Thyroid gland (tissue), 4 donors: ENCODE data around the gene RANBP1. TPM values are rescaled to one million over a fixed set of nuclear protein-coding genes. Genes with fewer than 3 reads are reported as not detected.

Source experiments
- DNase-seq, 2 donors: peaks; one replicate each; pipeline ENCODE4 v3.0.0-alpha.2; 2019
- H3K27ac ChIP-seq, 3 donors: fragments of 200-600 bp; sonication (generic); 1 replicate in 2 of 3; 2 replicates in 1 of 3; pipeline ENCODE4 v1.5.1; 2016 to 2019; ENCODE audit warnings: mild to moderate bottlenecking in 1 of 3, moderate library complexity in 1 of 3
- H3K27me3 ChIP-seq: fragments of 200-600 bp; sonication (generic); one replicate; pipeline ENCODE4 v1.5.1; 2019
- H3K36me3 ChIP-seq, 2 donors: fragments of 200-600 bp; sonication (generic); one replicate each; pipeline ENCODE4 v1.5.1; 2016 to 2019
- H3K4me1 ChIP-seq, 2 donors: fragments of 200-600 bp; sonication (generic); one replicate each; pipeline ENCODE4 v1.5.1; 2017 to 2019
- H3K4me3 ChIP-seq, 3 donors: fragments of 200-600 bp; sonication (generic); replicated peaks in 1 of 3; 1 replicate in 2 of 3; 2 replicates in 1 of 3; pipeline ENCODE4 v1.5.1; 2016; ENCODE audit warnings: mild to moderate bottlenecking in 1 of 3
- H3K9me3 ChIP-seq: fragments of 200-600 bp; sonication (generic); one replicate; pipeline ENCODE4 v1.5.1; 2017
- POLR2A ChIP-seq, 2 donors: fragments of 450-650 bp; IDR thresholded peaks; one replicate each; pipeline ENCODE4 v1.6.1; 2017; ENCODE audit warnings: antibody characterized with exemption in 2 of 2, mild to moderate bottlenecking in 2 of 2, moderate library complexity in 1 of 2
- WGBS, 2 donors: methylation state at CpG; one replicate each; pipeline ENCODE4 v1.1.5; 2017; 5-methylcytosine and 5-hydroxymethylcytosine counted together
- intact Hi-C: fragments of 100-400 bp; cut with DNase I; formaldehyde crosslinking; loops from one replicate; pipeline ENCODE4 v1.15.1; 2023
- total RNA-seq, 4 donors: library from RNA; depleted of rRNA; stranded (reverse); fragments of >200 nt; gene quantifications; one replicate each; pipeline ENCODE4 v1.2.3, GENCODE V29; 2016
- TF ChIP-seq, protein P1 (sequence below), 6 experiments: fragments of 200-600 bp in 3 of 6; fragments of 450-650 bp in 3 of 6; sonication (generic) in 3 of 6; IDR thresholded peaks; one replicate each; pipeline ENCODE4 v1.5.1; 2016 to 2019; ENCODE audit warnings: antibody characterized with exemption in 6 of 6, mild to moderate bottlenecking in 2 of 6, inconsistent platforms in 1 of 6, moderate library complexity in 1 of 6

RANBP1 gene
- total RNA-seq, 4 donors from 2014 or later: 125 to 232 (median 173) TPM

- no peaks in the 10 kb centered on the region for H3K36me3 ChIP-seq
- H3K27ac ChIP-seq: no peak within 1 kb of the TSS
- no peak for DNase-seq
- H3K27me3 ChIP-seq: no peaks in the 10 kb centered on the region
- H3K4me3 ChIP-seq: no peak within 1 kb of the TSS
- 76 to 89% methylated on average over 5 to 11 of the region's 14 CpGs for WGBS, 2 donors
- H3K9me3 ChIP-seq: no peaks in the 10 kb centered on the region
- TF ChIP-seq POLR2A (IDR thresholded peaks at IDR 0.05): no peak
- TF ChIP-seq, protein P1, sequence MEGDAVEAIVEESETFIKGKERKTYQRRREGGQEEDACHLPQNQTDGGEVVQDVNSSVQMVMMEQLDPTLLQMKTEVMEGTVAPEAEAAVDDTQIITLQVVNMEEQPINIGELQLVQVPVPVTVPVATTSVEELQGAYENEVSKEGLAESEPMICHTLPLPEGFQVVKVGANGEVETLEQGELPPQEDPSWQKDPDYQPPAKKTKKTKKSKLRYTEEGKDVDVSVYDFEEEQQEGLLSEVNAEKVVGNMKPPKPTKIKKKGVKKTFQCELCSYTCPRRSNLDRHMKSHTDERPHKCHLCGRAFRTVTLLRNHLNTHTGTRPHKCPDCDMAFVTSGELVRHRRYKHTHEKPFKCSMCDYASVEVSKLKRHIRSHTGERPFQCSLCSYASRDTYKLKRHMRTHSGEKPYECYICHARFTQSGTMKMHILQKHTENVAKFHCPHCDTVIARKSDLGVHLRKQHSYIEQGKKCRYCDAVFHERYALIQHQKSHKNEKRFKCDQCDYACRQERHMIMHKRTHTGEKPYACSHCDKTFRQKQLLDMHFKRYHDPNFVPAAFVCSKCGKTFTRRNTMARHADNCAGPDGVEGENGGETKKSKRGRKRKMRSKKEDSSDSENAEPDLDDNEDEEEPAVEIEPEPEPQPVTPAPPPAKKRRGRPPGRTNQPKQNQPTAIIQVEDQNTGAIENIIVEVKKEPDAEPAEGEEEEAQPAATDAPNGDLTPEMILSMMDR (IDR thresholded peaks at IDR 0.05): no peak
- intact Hi-C loops: no loop called here
- H3K4me1 ChIP-seq: no peaks in the 10 kb centered on the region
Measured at GRCh38 chr22:20150381-20151275, 34.7 kb downstream of the RANBP1 start, which contains the start of gene CCDC188. CCDC188 (minus strand) TSS chr22:20151055; CDS start chr22:20150986, 69 bp downstream.

- Histone ChIP-seq H3K36me3 (no peaks in the 10 kb centered on the region), H3K4me1 (no peaks in the 10 kb centered on the region), H3K4me3 (no peak overlapping the region), H3K9me3 (no peaks in the 10 kb centered on the region), H3K27ac (no peak overlapping the region), H3K27me3 (no peaks in the 10 kb centered on the region)
- no peak for DNase-seq
- intact Hi-C loops: no loop called here
- WGBS, 2 donors: 86 to 96% methylated on average over 4 of the region's 4 CpGs
- TF ChIP-seq, protein P1 (IDR thresholded peaks at IDR 0.05): no peak
- TF ChIP-seq POLR2A (IDR thresholded peaks at IDR 0.05): no peak
Measured at GRCh38 chr22:20151276-20151588, 35.3 kb downstream of the RANBP1 start.

- Histone ChIP-seq H3K4me3 (no peak overlapping the region), H3K9me3 (no peaks in the 10 kb centered on the region), H3K4me1 (peaks cover 0 to 4% of the 10 kb centered on the region in 2 donors), H3K36me3 (no peaks in the 10 kb centered on the region), H3K27ac (no peak overlapping the region), H3K27me3 (no peaks in the 10 kb centered on the region)
- DNase-seq: no peak
- no peak for TF ChIP-seq POLR2A (IDR thresholded peaks at IDR 0.05)
- TF ChIP-seq, protein P1 (IDR thresholded peaks at IDR 0.05): no peak
- intact Hi-C loops: no loop called here
- WGBS, 2 donors: 57% methylated on average over 5 of the region's 14 CpGs; no CpG with 5 or more reads in 1 of the 2 donors
Measured at GRCh38 chr22:20152464-20152890, 36.6 kb downstream of the RANBP1 start.

DNA sequence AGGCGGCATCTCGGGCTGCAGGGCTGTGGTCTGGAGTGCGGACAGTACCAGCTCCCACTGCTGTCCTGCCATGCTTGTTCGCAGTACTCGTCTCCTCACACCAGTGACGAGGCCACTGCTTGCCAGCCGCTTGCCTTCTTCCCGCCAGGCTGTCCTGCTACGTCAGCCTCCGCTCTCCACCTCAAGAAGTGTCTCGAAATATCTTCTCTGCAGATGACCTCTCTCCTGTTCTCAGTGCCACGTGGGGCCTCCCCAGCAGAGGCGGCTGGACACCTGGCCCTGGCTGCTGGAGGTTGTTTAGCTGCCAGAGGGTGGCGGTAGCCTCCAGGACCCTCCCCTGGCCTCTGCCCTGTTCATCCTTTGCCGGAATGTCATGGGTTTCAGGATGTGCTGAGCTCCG lies 38.0 kb downstream of the RANBP1 start:
- H3K4me1 ChIP-seq: peaks cover 0 to 4% of the 10 kb centered on the region in 2 donors
- intact Hi-C loops: no loop called here
- no peaks in the 10 kb centered on the region for H3K36me3 ChIP-seq
- H3K9me3 ChIP-seq: no peaks in the 10 kb centered on the region
- H3K27me3 ChIP-seq: no peaks in the 10 kb centered on the region
- no peak overlapping the region for H3K4me3 ChIP-seq
- no peak for DNase-seq
- no peak for TF ChIP-seq POLR2A (IDR thresholded peaks at IDR 0.05)
- TF ChIP-seq, protein P1 (IDR thresholded peaks at IDR 0.05): no peak
- 47 to 57% methylated on average over 15 to 16 of the region's 16 CpGs for WGBS, 2 donors
- H3K27ac ChIP-seq: no peak overlapping the region

- Histone ChIP-seq H3K27me3 (no peaks in the 10 kb centered on the region), H3K9me3 (no peaks in the 10 kb centered on the region), H3K4me1 (peaks cover 0 to 4% of the 10 kb centered on the region in 2 donors), H3K36me3 (no peaks in the 10 kb centered on the region), H3K27ac (no peak overlapping the region), H3K4me3 (no peak overlapping the region)
- TF ChIP-seq POLR2A (IDR thresholded peaks at IDR 0.05): no peak
- TF ChIP-seq, protein P1 (IDR thresholded peaks at IDR 0.05): no peak
- intact Hi-C loops: loop anchor here (5.0 kb wide), 1 partner anchor 113 kb away; the partner anchor contains the start of gene RTN4R
- 48 to 55% methylated on average over 7 to 11 of the region's 14 CpGs for WGBS, 2 donors
- no peak for DNase-seq
Measured at GRCh38 chr22:20154602-20155187, 38.8 kb downstream of the RANBP1 start.
